Measurements from ENCODE around the gene CYP4F12. TPM values are rescaled to one million over a fixed set of nuclear protein-coding genes. Genes with fewer than 3 reads are reported as not detected.
A peak's percentile ranks its signal among the peaks of the same experiment; 100 is the strongest.

The CYP4F12 gene
- total and polyA plus RNA-seq, 4 donors = 14.6 to 64.0 (median 25.0) TPM

DNA sequence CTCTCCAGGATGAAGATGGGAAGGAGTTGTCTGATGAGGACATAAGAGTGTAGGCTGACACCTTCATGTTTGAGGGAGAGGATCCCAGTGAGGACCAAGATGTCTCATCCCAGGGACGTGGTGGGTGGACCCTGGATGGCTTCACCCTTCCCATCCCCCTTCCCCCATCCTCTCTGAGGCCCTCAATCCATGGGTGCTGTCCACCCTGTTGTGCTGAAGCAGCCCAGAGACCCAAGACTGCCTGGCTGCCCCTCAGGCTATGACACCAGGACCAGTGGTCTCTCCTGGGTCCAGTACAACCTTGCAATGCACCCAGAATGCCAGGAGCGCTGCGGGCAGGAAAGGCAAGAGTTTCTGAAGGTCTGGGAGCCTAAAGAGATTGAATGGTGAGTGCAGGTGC, 3.4 kb upstream of the CYP4F12 start:
- Histone ChIP-seq H3K27me3 (ENCODE audit: control insufficient read depth in 4 of 4, insufficient read depth in 4 of 4, low read length in 3 of 4) (no peaks in the 10 kb centered on the region), H3K4me1 (ENCODE audit: control insufficient read depth in 4 of 4, insufficient read depth in 4 of 4, low read length in 3 of 4) (peaks cover 8 to 23% (median 17%) of the 10 kb centered on the region in 4 donors), H3K4me3 (ENCODE audit: low read depth in 1 of 3, low read length in 3 of 3) (no peak overlapping the region), H3K36me3 (ENCODE audit: control insufficient read depth in 4 of 4, insufficient read depth in 3 of 4, low read depth in 1 of 4, low read length in 3 of 4) (peaks cover 0 to 10% (median 2%) of the 10 kb centered on the region in 4 donors), H3K9ac (ENCODE audit: low read depth in 1 of 2, low read length in 2 of 2) (no peak overlapping the region), H3K27ac (ENCODE audit: low read depth in 1 of 2, low read length in 2 of 2) (no peak overlapping the region), H3K9me3 (ENCODE audit: control insufficient read depth in 4 of 4, low read length in 3 of 4) (no peaks in the 10 kb centered on the region)
- DNase-seq (ENCODE audit: low spot score) = no peak
- 83% methylated on average over 3 of the region's 3 CpGs for WGBS
- TF ChIP-seq, protein P1, sequence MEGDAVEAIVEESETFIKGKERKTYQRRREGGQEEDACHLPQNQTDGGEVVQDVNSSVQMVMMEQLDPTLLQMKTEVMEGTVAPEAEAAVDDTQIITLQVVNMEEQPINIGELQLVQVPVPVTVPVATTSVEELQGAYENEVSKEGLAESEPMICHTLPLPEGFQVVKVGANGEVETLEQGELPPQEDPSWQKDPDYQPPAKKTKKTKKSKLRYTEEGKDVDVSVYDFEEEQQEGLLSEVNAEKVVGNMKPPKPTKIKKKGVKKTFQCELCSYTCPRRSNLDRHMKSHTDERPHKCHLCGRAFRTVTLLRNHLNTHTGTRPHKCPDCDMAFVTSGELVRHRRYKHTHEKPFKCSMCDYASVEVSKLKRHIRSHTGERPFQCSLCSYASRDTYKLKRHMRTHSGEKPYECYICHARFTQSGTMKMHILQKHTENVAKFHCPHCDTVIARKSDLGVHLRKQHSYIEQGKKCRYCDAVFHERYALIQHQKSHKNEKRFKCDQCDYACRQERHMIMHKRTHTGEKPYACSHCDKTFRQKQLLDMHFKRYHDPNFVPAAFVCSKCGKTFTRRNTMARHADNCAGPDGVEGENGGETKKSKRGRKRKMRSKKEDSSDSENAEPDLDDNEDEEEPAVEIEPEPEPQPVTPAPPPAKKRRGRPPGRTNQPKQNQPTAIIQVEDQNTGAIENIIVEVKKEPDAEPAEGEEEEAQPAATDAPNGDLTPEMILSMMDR (IDR thresholded peaks at IDR 0.05; ENCODE audit: low read depth, low read length, missing input control) = no peak
- TF ChIP-seq JUND (IDR thresholded peaks at IDR 0.05) (no peak), RXRA (IDR thresholded peaks at IDR 0.05) (no peak), FOXA2 (IDR thresholded peaks at IDR 0.05) (no peak), FOXA1 (IDR thresholded peaks at IDR 0.05) (no peak)
- TF ChIP-seq, protein P2, sequence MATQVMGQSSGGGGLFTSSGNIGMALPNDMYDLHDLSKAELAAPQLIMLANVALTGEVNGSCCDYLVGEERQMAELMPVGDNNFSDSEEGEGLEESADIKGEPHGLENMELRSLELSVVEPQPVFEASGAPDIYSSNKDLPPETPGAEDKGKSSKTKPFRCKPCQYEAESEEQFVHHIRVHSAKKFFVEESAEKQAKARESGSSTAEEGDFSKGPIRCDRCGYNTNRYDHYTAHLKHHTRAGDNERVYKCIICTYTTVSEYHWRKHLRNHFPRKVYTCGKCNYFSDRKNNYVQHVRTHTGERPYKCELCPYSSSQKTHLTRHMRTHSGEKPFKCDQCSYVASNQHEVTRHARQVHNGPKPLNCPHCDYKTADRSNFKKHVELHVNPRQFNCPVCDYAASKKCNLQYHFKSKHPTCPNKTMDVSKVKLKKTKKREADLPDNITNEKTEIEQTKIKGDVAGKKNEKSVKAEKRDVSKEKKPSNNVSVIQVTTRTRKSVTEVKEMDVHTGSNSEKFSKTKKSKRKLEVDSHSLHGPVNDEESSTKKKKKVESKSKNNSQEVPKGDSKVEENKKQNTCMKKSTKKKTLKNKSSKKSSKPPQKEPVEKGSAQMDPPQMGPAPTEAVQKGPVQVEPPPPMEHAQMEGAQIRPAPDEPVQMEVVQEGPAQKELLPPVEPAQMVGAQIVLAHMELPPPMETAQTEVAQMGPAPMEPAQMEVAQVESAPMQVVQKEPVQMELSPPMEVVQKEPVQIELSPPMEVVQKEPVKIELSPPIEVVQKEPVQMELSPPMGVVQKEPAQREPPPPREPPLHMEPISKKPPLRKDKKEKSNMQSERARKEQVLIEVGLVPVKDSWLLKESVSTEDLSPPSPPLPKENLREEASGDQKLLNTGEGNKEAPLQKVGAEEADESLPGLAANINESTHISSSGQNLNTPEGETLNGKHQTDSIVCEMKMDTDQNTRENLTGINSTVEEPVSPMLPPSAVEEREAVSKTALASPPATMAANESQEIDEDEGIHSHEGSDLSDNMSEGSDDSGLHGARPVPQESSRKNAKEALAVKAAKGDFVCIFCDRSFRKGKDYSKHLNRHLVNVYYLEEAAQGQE (IDR thresholded peaks at IDR 0.05) = peak; percentile 52

DNA sequence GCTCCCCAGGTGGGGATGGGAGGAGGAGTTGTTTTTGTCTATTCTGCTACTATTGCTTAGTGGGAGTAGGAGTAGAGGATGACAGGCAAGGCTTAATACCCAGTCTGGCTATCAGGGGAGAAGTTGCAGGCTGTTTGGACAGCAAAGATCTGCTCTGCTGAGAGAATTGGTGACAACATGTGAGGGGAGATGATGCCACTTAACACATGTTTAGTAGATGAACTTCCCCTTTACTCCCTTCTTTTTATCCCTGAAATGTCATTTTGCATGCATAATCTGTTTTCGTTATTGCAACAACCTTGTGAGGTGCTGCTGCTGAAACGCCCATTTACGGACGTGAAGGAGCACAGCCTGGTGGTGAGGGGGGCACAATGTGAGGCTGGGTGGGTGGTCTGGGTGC, 3.0 kb upstream of the CYP4F12 start:
- 80% methylated on average over 4 of the region's 4 CpGs for WGBS
- no peak for DNase-seq (ENCODE audit: low spot score)
- TF ChIP-seq ZBTB33 (IDR thresholded peaks at IDR 0.05) (no peak), JUND (IDR thresholded peaks at IDR 0.05) (no peak), YY1 (IDR thresholded peaks at IDR 0.05) (no peak), HNF4G (IDR thresholded peaks at IDR 0.05) (no peak), RAD21 (IDR thresholded peaks at IDR 0.05) (no peak), FOXA1 (IDR thresholded peaks at IDR 0.05) (no peak), FOXA2 (IDR thresholded peaks at IDR 0.05) (no peak), ATF3 (IDR thresholded peaks at IDR 0.05) (no peak), RXRA (IDR thresholded peaks at IDR 0.05) (no peak), NR2F2 (IDR thresholded peaks at IDR 0.05) (no peak), HNF4A (conservative IDR thresholded peaks at IDR 0.05) (no peak), GABPA (IDR thresholded peaks at IDR 0.05 in 1 of 2, conservative IDR thresholded peaks at IDR 0.05 in 1 of 2) (no peak), MAX (IDR thresholded peaks at IDR 0.05) (no peak), EGR1 (IDR thresholded peaks at IDR 0.05; ENCODE audit: low read depth in 2 of 2) (no peak), SP1 (IDR thresholded peaks at IDR 0.05) (no peak), TAF1 (conservative IDR thresholded peaks at IDR 0.05) (no peak)
- TF ChIP-seq, protein P1 (IDR thresholded peaks at IDR 0.05; ENCODE audit: low read depth, low read length, missing input control) = no peak
- TF ChIP-seq, protein P2 (IDR thresholded peaks at IDR 0.05) = no peak

More for the DNA sequence above, 3.0 kb upstream of the CYP4F12 start:
- Histone ChIP-seq H3K27me3 (ENCODE audit: control insufficient read depth in 4 of 4, insufficient read depth in 4 of 4, low read length in 3 of 4) (no peaks in the 10 kb centered on the region), H3K9ac (ENCODE audit: low read depth in 1 of 2, low read length in 2 of 2) (no peak overlapping the region), H3K36me3 (ENCODE audit: control insufficient read depth in 4 of 4, insufficient read depth in 3 of 4, low read depth in 1 of 4, low read length in 3 of 4) (peaks cover 0 to 10% (median 2%) of the 10 kb centered on the region in 4 donors), H3K4me3 (ENCODE audit: low read depth in 1 of 3, low read length in 3 of 3) (no peak overlapping the region), H3K9me3 (ENCODE audit: control insufficient read depth in 4 of 4, low read length in 3 of 4) (no peaks in the 10 kb centered on the region), H3K27ac (ENCODE audit: low read depth in 1 of 2, low read length in 2 of 2) (no peak overlapping the region), H3K4me1 (ENCODE audit: control insufficient read depth in 4 of 4, insufficient read depth in 4 of 4, low read length in 3 of 4) (peaks cover 8 to 28% (median 22%) of the 10 kb centered on the region in 4 donors)
